C1 segment of cervical spinal cord (tissue), 14 donors: ENCODE measurements around the gene TP53BP1.
"Not testable (repeated sequence)": the region's sequence is repeated elsewhere in the genome, so short reads cannot be mapped to it uniquely, and the experiment has no call there.

Source experiments
- DNase-seq, 14 donors: peaks; one replicate each; lab custom pipeline; 2025; lab: John Stamatoyannopoulos, UW

The TP53BP1 gene

GRCh38 chr15:43420876-43421275 is 72.1 kb downstream of the TP53BP1 start:
- DNase-seq: no peak

- no peak for DNase-seq
Observed at GRCh38 chr15:43420435-43420834, 72.5 kb downstream of the TP53BP1 start.

GRCh38 chr15:43414196-43414595 is 78.8 kb downstream of the TP53BP1 start:
- no peak for DNase-seq

- no peak for DNase-seq
Observed at GRCh38 chr15:43412096-43412495, 80.9 kb downstream of the TP53BP1 start.

GRCh38 chr15:43410572-43411214 is 82.3 kb downstream of the TP53BP1 start:
- DNase-seq: no peak

GRCh38 chr15:43408789-43409188 is 84.2 kb downstream of the TP53BP1 start:
- no peak for DNase-seq

- DNase-seq: no peak
Observed at GRCh38 chr15:43406808-43407207, 86.1 kb downstream of the TP53BP1 start.

GRCh38 chr15:43406189-43406588 is 86.8 kb downstream of the TP53BP1 start:
- no peak for DNase-seq

GRCh38 chr15:43404130-43404529 is 88.8 kb downstream of the TP53BP1 start:
- no peak for DNase-seq

- no peak for DNase-seq
Observed at GRCh38 chr15:43403616-43404015, 89.3 kb downstream of the TP53BP1 start.

GRCh38 chr15:43402255-43402654 is 90.7 kb downstream of the TP53BP1 start:
- no peak for DNase-seq

- DNase-seq: not testable (repeated sequence)
Observed at GRCh38 chr15:43393592-43393991, 99.4 kb downstream of the TP53BP1 start.

- DNase-seq: no peak
Observed at GRCh38 chr15:43390723-43391122, 102.2 kb downstream of the TP53BP1 start.

- no peak for DNase-seq
Observed at GRCh38 chr15:43383070-43383469, 109.9 kb downstream of the TP53BP1 start.

GRCh38 chr15:43382310-43382709 is 110.6 kb downstream of the TP53BP1 start:
- no peak for DNase-seq

GRCh38 chr15:43378601-43379000 is 114.4 kb downstream of the TP53BP1 start:
- no peak for DNase-seq

GRCh38 chr15:43376017-43376705 is 116.8 kb downstream of the TP53BP1 start:
- DNase-seq: no peak

- DNase-seq: peak; percentile 2 to 87 (median 68)
Observed at GRCh38 chr15:43370975-43371974, 121.7 kb downstream of the TP53BP1 start, which contains the start of the genes TUBGCP4 and ZSCAN29. TUBGCP4 (plus strand) TSS chr15:43371101; CDS start chr15:43371355, 254 bp downstream. ZSCAN29 (minus strand) TSS chr15:43371043; CDS start chr15:43369913, 1,130 bp downstream.

- DNase-seq: peak in 7 of 14 donors; percentile 6 to 57 (median 47)
Observed at GRCh38 chr15:43370310-43370974, 122.5 kb downstream of the TP53BP1 start.

- no peak for DNase-seq
Observed at GRCh38 chr15:43361313-43361903, 131.5 kb downstream of the TP53BP1 start.

- no peak for DNase-seq
Observed at GRCh38 chr15:43360821-43361220, 132.1 kb downstream of the TP53BP1 start.
